WTC11 (cell line): ENCODE measurements around the gene MACC1. TPM values are rescaled to one million over a fixed set of nuclear protein-coding genes. Genes with fewer than 3 reads are reported as not detected.
A peak's percentile ranks its signal among the peaks of the same experiment; 100 is the strongest.

ENCODE experiments used
- ATAC-seq: fragments of 200-7000 bp; cut with Tn5 transposase; 2 replicates; pipeline ENCODE4 v1.10.0; 2021; ENCODE audit warnings: mild to moderate bottlenecking, moderate library complexity
- CTCF ChIA-PET: fragments of 300-600 bp; sonication (Branson Sonifier 250); formaldehyde crosslinking; loops from one replicate; lab custom pipeline; 2021; ENCODE audit warnings: antibody characterized with exemption; lab: Charles Lee
- POLR2A ChIA-PET: fragments of 350-600 bp; sonication (Branson Sonifier 250); formaldehyde crosslinking; loops from one replicate; lab custom pipeline; 2021; ENCODE audit warnings: antibody characterized with exemption; lab: Charles Lee
- DNase-seq: peaks from one replicate; pipeline ENCODE4 v3.0.0; 2021; ENCODE audit warnings: low spot score
- H3K27ac Mint-ChIP-seq: 2 replicates; pipeline ENCODE4 v1.8.0; 2021; ENCODE audit warnings: mixed read lengths
- H3K27me3 Mint-ChIP-seq: 2 replicates; pipeline ENCODE4 v1.8.0; 2021; ENCODE audit warnings: low read depth, mild to moderate bottlenecking, moderate library complexity, mixed read lengths
- H3K36me3 Mint-ChIP-seq: 2 replicates; pipeline ENCODE4 v1.8.0; 2021; ENCODE audit warnings: mixed read lengths
- H3K4me1 Mint-ChIP-seq: 2 replicates; pipeline ENCODE4 v1.8.0; 2022; ENCODE audit warnings: mixed read lengths
- H3K4me3 Mint-ChIP-seq: 2 replicates; pipeline ENCODE4 v1.8.0; 2021; ENCODE audit warnings: mild to moderate bottlenecking, moderate library complexity, mixed read lengths
- H3K9me3 Mint-ChIP-seq: 2 replicates; pipeline ENCODE4 v1.8.0; 2021; ENCODE audit warnings: mixed read lengths
- EMX1 ChIP-seq: fragments of 250-450 bp; sonication (Bioruptor Pico); IDR thresholded peaks from 2 replicates; pipeline ENCODE4 v1.8.0; 2021; ENCODE audit warnings: mild to moderate bottlenecking
- GRHL2 ChIP-seq: fragments of 250-450 bp; sonication (Bioruptor Pico); IDR thresholded peaks from 2 replicates; pipeline ENCODE4 v1.8.0; 2022; ENCODE audit warnings: mild to moderate bottlenecking, moderate library complexity; ENCODE audit not compliant: insufficient replicate concordance, severe bottlenecking
- GTF2I ChIP-seq: fragments of 250-450 bp; sonication (Bioruptor Pico); conservative IDR thresholded peaks from 2 replicates; pipeline ENCODE4 v1.4.0; 2021; ENCODE audit warnings: mild to moderate bottlenecking
- RELA ChIP-seq: sonication (generic); formaldehyde crosslinking; IDR thresholded peaks from 2 replicates; pipeline ENCODE4 v1.8.1; 2022; ENCODE audit warnings: missing genetic modification reagents, mild to moderate bottlenecking, borderline replicate concordance
- RORB ChIP-seq: fragments of 250-450 bp; sonication (Bioruptor Pico); IDR thresholded peaks from 2 replicates; pipeline ENCODE4 v1.9.0; 2021; ENCODE audit warnings: mild to moderate bottlenecking
- TCF7 ChIP-seq: sonication (generic); formaldehyde crosslinking; IDR thresholded peaks from 2 replicates; pipeline ENCODE4 v1.8.0; 2022; ENCODE audit warnings: mild to moderate bottlenecking, low read depth, missing genetic modification reagents, moderate library complexity
- TEAD1 ChIP-seq: sonication (generic); formaldehyde crosslinking; IDR thresholded peaks from 2 replicates; pipeline ENCODE4 v1.8.0; 2022; ENCODE audit warnings: mild to moderate bottlenecking, missing genetic modification reagents
- ZBTB21 ChIP-seq: sonication (generic); formaldehyde crosslinking; IDR thresholded peaks from 2 replicates; pipeline ENCODE4 v1.8.1; 2023; ENCODE audit warnings: mild to moderate bottlenecking, missing genetic modification reagents, borderline replicate concordance
- ZNF138 ChIP-seq: sonication (generic); formaldehyde crosslinking; conservative IDR thresholded peaks from 2 replicates; pipeline ENCODE4 v1.8.1; 2022; ENCODE audit warnings: mild to moderate bottlenecking, moderate library complexity, missing genetic modification reagents
- ZNF396 ChIP-seq: fragments of 250-450 bp; sonication (Bioruptor Pico); IDR thresholded peaks from 2 replicates; pipeline ENCODE4 v1.8.0; 2021; ENCODE audit warnings: mild to moderate bottlenecking, moderate library complexity, borderline replicate concordance
- total RNA-seq: library from RNA; stranded (reverse); gene quantifications from 3 replicates; pipeline ENCODE4 v1.2.3, GENCODE V29; 2021
- TF ChIP-seq, protein P1 (sequence below): fragments of 250-450 bp; sonication (Bioruptor Pico); IDR thresholded peaks from 2 replicates; pipeline ENCODE4 v1.9.0; 2021; ENCODE audit warnings: moderate library complexity, mild to moderate bottlenecking, inconsistent platforms, borderline replicate concordance
- TF ChIP-seq, protein P2 (sequence below): sonication (generic); formaldehyde crosslinking; IDR thresholded peaks from 2 replicates; pipeline ENCODE4 v1.8.1; 2023; ENCODE audit warnings: mild to moderate bottlenecking, missing genetic modification reagents, borderline replicate concordance
- TF ChIP-seq, protein P3 (sequence below): fragments of 250-450 bp; sonication (Bioruptor Pico); IDR thresholded peaks from 2 replicates; pipeline ENCODE4 v2.1.2; 2022; ENCODE audit warnings: mild to moderate bottlenecking, moderate library complexity
- TF ChIP-seq, protein P4 (sequence below): sonication (generic); formaldehyde crosslinking; IDR thresholded peaks from 2 replicates; pipeline ENCODE4 v1.8.1; 2022; ENCODE audit warnings: low read depth, mild to moderate bottlenecking, moderate library complexity, missing genetic modification reagents, borderline replicate concordance
- TF ChIP-seq, protein P5 (sequence below): fragments of 250-450 bp; sonication (Bioruptor Pico); IDR thresholded peaks from 2 replicates; pipeline ENCODE4 v1.8.0; 2021; ENCODE audit warnings: mild to moderate bottlenecking
- TF ChIP-seq, protein P6 (sequence below): fragments of 250-450 bp; sonication (Bioruptor Pico); IDR thresholded peaks from 2 replicates; pipeline ENCODE4 v1.9.0; 2021; ENCODE audit warnings: mild to moderate bottlenecking
- TF ChIP-seq, protein P7 (sequence below): sonication (generic); formaldehyde crosslinking; IDR thresholded peaks from 2 replicates; pipeline ENCODE4 v1.8.1; 2023; ENCODE audit warnings: mild to moderate bottlenecking, missing genetic modification reagents, moderate library complexity
- TF ChIP-seq, protein P8 (sequence below): sonication (generic); formaldehyde crosslinking; IDR thresholded peaks from 2 replicates; pipeline ENCODE4 v1.8.0; 2022; ENCODE audit warnings: mild to moderate bottlenecking, missing genetic modification reagents
- TF ChIP-seq, protein P9 (sequence below): sonication (generic); formaldehyde crosslinking; IDR thresholded peaks from 2 replicates; pipeline ENCODE4 v1.8.1; 2023; ENCODE audit warnings: mild to moderate bottlenecking, missing genetic modification reagents, moderate library complexity

MACC1 gene
- total RNA-seq, 1 experiment from 2014 or later = 14.6 TPM

DNA sequence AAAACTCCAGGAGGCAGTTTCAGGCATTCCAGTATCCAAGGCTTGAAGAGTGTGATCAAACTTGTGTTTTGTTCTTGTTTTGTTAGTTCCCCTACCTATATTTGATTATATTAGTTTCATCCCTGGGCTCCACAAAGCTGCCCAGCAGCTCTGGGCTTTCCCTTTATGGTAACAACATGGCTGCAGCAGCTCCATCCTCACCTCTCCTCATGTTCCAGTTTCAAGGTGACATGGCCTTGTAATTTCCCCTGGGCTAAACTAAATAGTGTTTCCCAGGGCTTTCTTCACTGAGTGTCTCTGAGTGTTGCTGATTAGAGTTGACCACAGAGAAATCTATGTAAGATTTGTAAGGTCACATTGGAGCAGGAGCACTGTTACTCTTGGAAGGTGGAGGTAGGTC is 83.4 kb downstream of the MACC1 start:
- Mint-ChIP-seq H3K36me3 (peaks cover 48% of the 10 kb centered on the region), H3K27ac (peak overlapping the region; percentile 74), H3K4me1 (peaks cover 58% of the 10 kb centered on the region), H3K4me3 (no peak overlapping the region), H3K9me3 (no peaks in the 10 kb centered on the region), H3K27me3 (no peaks in the 10 kb centered on the region)
- ATAC-seq (no peak), DNase-seq (no peak)
- CTCF ChIA-PET = interaction anchor here (1.4 kb wide), 1 partner anchor 39 kb away, joined by 4 read pairs; no protein-coding TSS in a partner anchor
- POLR2A ChIA-PET = no interaction called here
- TF ChIP-seq, protein P1, sequence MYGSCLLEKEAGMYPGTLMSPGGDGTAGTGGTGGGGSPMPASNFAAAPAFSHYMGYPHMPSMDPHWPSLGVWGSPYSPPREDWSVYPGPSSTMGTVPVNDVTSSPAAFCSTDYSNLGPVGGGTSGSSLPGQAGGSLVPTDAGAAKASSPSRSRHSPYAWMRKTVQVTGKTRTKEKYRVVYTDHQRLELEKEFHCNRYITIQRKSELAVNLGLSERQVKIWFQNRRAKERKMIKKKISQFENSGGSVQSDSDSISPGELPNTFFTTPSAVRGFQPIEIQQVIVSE (CRISPR knock-in tag) = no peak
- no peak for TF ChIP-seq ZBTB21
- no peak for TF ChIP-seq GTF2I
- TF ChIP-seq, protein P2, sequence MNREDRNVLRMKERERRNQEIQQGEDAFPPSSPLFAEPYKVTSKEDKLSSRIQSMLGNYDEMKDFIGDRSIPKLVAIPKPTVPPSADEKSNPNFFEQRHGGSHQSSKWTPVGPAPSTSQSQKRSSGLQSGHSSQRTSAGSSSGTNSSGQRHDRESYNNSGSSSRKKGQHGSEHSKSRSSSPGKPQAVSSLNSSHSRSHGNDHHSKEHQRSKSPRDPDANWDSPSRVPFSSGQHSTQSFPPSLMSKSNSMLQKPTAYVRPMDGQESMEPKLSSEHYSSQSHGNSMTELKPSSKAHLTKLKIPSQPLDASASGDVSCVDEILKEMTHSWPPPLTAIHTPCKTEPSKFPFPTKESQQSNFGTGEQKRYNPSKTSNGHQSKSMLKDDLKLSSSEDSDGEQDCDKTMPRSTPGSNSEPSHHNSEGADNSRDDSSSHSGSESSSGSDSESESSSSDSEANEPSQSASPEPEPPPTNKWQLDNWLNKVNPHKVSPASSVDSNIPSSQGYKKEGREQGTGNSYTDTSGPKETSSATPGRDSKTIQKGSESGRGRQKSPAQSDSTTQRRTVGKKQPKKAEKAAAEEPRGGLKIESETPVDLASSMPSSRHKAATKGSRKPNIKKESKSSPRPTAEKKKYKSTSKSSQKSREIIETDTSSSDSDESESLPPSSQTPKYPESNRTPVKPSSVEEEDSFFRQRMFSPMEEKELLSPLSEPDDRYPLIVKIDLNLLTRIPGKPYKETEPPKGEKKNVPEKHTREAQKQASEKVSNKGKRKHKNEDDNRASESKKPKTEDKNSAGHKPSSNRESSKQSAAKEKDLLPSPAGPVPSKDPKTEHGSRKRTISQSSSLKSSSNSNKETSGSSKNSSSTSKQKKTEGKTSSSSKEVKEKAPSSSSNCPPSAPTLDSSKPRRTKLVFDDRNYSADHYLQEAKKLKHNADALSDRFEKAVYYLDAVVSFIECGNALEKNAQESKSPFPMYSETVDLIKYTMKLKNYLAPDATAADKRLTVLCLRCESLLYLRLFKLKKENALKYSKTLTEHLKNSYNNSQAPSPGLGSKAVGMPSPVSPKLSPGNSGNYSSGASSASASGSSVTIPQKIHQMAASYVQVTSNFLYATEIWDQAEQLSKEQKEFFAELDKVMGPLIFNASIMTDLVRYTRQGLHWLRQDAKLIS = no peak
- TF ChIP-seq, protein P3, sequence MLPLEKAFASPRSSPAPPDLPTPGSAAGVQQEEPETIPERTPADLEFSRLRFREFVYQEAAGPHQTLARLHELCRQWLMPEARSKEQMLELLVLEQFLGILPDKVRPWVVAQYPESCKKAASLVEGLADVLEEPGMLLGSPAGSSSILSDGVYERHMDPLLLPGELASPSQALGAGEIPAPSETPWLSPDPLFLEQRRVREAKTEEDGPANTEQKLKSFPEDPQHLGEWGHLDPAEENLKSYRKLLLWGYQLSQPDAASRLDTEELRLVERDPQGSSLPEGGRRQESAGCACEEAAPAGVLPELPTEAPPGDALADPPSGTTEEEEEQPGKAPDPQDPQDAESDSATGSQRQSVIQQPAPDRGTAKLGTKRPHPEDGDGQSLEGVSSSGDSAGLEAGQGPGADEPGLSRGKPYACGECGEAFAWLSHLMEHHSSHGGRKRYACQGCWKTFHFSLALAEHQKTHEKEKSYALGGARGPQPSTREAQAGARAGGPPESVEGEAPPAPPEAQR (CRISPR knock-in tag) = no peak
- TF ChIP-seq, protein P4, sequence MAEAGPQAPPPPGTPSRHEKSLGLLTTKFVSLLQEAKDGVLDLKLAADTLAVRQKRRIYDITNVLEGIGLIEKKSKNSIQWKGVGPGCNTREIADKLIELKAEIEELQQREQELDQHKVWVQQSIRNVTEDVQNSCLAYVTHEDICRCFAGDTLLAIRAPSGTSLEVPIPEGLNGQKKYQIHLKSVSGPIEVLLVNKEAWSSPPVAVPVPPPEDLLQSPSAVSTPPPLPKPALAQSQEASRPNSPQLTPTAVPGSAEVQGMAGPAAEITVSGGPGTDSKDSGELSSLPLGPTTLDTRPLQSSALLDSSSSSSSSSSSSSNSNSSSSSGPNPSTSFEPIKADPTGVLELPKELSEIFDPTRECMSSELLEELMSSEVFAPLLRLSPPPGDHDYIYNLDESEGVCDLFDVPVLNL (CRISPR knock-in tag) = no peak
- TF ChIP-seq EMX1 (CRISPR knock-in tag) = no peak
- no peak for TF ChIP-seq TEAD1
- TF ChIP-seq GRHL2 (CRISPR knock-in tag) = no peak
- no peak for TF ChIP-seq ZNF138 (CRISPR knock-in tag)
- no peak for TF ChIP-seq ZNF396 (CRISPR knock-in tag)

DNA sequence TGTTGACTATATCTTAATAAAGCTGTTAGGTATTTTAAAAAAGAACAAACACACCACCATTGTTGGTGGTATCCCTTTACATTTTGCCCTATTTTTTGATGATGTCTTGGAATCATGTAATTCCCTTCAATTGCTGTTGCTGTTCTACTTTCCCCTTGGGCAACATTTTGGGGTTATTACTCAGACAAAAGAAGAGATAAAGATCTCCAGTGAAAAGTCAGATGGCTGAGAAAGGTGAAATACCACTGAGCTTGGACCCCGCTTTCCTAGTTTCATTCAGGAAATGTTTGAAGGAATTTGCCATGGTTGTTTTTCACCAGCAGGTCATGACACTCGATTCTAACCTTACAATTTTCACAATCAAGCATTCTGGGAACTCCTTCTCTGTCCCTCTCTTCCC is 84.6 kb downstream of the MACC1 start:
- ChIA-PET POLR2A (no interaction called here), CTCF (interaction anchor here (0.6 to 1.4 kb wide), 2 partner anchors 40 to 641 kb away, joined by 4 to 6 read pairs; no protein-coding TSS in a partner anchor)
- peaks cover 48% of the 10 kb centered on the region for H3K36me3 Mint-ChIP-seq
- DNase-seq (no peak), ATAC-seq (no peak)
- peaks cover 70% of the 10 kb centered on the region for H3K4me1 Mint-ChIP-seq
- H3K27me3 Mint-ChIP-seq = no peaks in the 10 kb centered on the region
- peak overlapping the region; percentile 71 for H3K27ac Mint-ChIP-seq
- no peak overlapping the region for H3K4me3 Mint-ChIP-seq
- H3K9me3 Mint-ChIP-seq = no peaks in the 10 kb centered on the region
- TF ChIP-seq, protein P5, sequence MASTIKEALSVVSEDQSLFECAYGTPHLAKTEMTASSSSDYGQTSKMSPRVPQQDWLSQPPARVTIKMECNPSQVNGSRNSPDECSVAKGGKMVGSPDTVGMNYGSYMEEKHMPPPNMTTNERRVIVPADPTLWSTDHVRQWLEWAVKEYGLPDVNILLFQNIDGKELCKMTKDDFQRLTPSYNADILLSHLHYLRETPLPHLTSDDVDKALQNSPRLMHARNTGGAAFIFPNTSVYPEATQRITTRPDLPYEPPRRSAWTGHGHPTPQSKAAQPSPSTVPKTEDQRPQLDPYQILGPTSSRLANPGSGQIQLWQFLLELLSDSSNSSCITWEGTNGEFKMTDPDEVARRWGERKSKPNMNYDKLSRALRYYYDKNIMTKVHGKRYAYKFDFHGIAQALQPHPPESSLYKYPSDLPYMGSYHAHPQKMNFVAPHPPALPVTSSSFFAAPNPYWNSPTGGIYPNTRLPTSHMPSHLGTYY = no peak
- TF ChIP-seq, protein P6, sequence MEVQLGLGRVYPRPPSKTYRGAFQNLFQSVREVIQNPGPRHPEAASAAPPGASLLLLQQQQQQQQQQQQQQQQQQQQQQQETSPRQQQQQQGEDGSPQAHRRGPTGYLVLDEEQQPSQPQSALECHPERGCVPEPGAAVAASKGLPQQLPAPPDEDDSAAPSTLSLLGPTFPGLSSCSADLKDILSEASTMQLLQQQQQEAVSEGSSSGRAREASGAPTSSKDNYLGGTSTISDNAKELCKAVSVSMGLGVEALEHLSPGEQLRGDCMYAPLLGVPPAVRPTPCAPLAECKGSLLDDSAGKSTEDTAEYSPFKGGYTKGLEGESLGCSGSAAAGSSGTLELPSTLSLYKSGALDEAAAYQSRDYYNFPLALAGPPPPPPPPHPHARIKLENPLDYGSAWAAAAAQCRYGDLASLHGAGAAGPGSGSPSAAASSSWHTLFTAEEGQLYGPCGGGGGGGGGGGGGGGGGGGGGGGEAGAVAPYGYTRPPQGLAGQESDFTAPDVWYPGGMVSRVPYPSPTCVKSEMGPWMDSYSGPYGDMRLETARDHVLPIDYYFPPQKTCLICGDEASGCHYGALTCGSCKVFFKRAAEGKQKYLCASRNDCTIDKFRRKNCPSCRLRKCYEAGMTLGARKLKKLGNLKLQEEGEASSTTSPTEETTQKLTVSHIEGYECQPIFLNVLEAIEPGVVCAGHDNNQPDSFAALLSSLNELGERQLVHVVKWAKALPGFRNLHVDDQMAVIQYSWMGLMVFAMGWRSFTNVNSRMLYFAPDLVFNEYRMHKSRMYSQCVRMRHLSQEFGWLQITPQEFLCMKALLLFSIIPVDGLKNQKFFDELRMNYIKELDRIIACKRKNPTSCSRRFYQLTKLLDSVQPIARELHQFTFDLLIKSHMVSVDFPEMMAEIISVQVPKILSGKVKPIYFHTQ (CRISPR knock-in tag) = no peak
- no peak for TF ChIP-seq RORB
- TF ChIP-seq, protein P7, sequence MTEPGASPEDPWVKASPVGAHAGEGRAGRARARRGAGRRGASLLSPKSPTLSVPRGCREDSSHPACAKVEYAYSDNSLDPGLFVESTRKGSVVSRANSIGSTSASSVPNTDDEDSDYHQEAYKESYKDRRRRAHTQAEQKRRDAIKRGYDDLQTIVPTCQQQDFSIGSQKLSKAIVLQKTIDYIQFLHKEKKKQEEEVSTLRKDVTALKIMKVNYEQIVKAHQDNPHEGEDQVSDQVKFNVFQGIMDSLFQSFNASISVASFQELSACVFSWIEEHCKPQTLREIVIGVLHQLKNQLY (CRISPR knock-in tag) = no peak
- TF ChIP-seq GTF2I = no peak
- TF ChIP-seq GRHL2 (CRISPR knock-in tag) = no peak
- no peak for TF ChIP-seq RELA (CRISPR knock-in tag)
- TF ChIP-seq, protein P8, sequence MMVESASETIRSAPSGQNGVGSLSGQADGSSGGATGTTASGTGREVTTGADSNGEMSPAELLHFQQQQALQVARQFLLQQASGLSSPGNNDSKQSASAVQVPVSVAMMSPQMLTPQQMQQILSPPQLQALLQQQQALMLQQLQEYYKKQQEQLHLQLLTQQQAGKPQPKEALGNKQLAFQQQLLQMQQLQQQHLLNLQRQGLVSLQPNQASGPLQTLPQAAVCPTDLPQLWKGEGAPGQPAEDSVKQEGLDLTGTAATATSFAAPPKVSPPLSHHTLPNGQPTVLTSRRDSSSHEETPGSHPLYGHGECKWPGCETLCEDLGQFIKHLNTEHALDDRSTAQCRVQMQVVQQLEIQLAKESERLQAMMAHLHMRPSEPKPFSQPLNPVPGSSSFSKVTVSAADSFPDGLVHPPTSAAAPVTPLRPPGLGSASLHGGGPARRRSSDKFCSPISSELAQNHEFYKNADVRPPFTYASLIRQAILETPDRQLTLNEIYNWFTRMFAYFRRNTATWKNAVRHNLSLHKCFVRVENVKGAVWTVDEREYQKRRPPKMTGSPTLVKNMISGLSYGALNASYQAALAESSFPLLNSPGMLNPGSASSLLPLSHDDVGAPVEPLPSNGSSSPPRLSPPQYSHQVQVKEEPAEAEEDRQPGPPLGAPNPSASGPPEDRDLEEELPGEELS = no peak
- no peak for TF ChIP-seq TCF7 (CRISPR knock-in tag)
- TF ChIP-seq, protein P9, sequence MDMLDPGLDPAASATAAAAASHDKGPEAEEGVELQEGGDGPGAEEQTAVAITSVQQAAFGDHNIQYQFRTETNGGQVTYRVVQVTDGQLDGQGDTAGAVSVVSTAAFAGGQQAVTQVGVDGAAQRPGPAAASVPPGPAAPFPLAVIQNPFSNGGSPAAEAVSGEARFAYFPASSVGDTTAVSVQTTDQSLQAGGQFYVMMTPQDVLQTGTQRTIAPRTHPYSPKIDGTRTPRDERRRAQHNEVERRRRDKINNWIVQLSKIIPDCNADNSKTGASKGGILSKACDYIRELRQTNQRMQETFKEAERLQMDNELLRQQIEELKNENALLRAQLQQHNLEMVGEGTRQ (CRISPR knock-in tag) = no peak
